ENCODE measurements around the gene TMEM52B. TPM values are rescaled to one million over a fixed set of nuclear protein-coding genes. Genes with fewer than 3 reads are reported as not detected.
"Not testable (repeated sequence)": the region's sequence is repeated elsewhere in the genome, so short reads cannot be mapped to it uniquely, and the experiment has no call there.

Gene TMEM52B
- total RNA-seq, 2 donors from 2014 or later = 0.26 TPM; not detected in 1

DNA sequence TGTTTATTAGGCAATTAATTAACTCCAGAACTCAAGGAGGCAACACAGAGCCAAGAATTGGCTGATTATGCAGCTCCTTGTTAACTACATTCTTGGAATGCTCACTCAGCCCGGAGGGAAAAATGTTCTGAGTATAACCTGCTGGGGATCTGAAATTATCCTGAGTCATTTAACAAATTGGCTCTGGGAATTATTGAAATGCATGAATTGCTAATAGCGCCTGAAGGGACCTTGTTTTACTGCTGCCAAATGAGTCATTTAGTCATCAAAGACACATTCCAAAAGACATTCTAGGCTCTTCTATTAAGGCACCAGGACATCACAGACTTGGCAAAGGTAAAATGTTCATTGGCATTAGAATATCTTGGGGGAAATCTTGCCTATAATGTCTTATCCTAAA is 13.0 kb downstream of the TMEM52B start:
- WGBS, 2 donors = 12% methylated on average over 2 of the region's 2 CpGs
- Histone ChIP-seq H3K9me3 (no peaks in the 10 kb centered on the region), H3K4me3 (no peak overlapping the region), H3K27ac (no peak overlapping the region), H3K4me1 (no peaks in the 10 kb centered on the region), H3K27me3 (no peaks in the 10 kb centered on the region), H3K36me3 (replicated peaks in 1 of 2; ENCODE audit: insufficient read depth in 1 of 2, low read depth in 2 of 2) (no peaks in the 10 kb centered on the region)
- DNase-seq (no peak), ATAC-seq (peak; percentile 30)
- intact Hi-C loops (cut with DNase I) = no loop called here
- no peak for TF ChIP-seq POLR2A (IDR thresholded peaks at IDR 0.05)
- TF ChIP-seq, protein P1, sequence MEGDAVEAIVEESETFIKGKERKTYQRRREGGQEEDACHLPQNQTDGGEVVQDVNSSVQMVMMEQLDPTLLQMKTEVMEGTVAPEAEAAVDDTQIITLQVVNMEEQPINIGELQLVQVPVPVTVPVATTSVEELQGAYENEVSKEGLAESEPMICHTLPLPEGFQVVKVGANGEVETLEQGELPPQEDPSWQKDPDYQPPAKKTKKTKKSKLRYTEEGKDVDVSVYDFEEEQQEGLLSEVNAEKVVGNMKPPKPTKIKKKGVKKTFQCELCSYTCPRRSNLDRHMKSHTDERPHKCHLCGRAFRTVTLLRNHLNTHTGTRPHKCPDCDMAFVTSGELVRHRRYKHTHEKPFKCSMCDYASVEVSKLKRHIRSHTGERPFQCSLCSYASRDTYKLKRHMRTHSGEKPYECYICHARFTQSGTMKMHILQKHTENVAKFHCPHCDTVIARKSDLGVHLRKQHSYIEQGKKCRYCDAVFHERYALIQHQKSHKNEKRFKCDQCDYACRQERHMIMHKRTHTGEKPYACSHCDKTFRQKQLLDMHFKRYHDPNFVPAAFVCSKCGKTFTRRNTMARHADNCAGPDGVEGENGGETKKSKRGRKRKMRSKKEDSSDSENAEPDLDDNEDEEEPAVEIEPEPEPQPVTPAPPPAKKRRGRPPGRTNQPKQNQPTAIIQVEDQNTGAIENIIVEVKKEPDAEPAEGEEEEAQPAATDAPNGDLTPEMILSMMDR (IDR thresholded peaks at IDR 0.05) = no peak

DNA sequence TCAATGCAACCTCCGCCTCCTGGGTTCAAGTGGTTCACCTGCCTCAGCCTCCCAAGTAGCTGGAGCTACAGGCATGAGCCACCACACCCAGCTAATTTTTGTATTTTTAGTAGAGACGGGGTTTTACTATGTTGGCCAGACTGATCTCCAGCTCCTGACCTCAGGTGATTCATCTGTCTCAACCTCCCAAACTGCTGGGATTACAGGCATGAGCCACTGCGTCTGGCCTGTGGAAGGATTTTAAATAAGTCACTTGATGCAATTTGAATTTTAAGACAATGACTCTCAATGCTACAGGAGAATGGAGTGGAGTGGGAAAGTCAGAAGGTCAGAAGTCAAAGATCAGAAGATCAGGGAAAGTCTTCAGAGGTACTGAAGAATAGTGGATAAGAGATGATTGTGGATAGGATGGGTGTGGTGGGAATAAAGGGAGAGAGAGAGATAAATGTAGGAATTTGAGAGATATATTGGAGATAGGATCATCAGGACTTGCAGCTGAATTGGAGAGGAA is 15.4 kb downstream of the TMEM52B start:
- DNase-seq (no peak), ATAC-seq (no peak)
- WGBS, 2 donors = 75 to 76% methylated on average over 3 of the region's 3 CpGs
- no peak overlapping the region for H3K4me3 ChIP-seq
- H3K36me3 ChIP-seq (replicated peaks in 1 of 2; ENCODE audit: insufficient read depth in 1 of 2, low read depth in 2 of 2) = no peaks in the 10 kb centered on the region
- no peaks in the 10 kb centered on the region for H3K27me3 ChIP-seq
- no peaks in the 10 kb centered on the region for H3K4me1 ChIP-seq
- H3K9me3 ChIP-seq = no peaks in the 10 kb centered on the region
- no peak overlapping the region for H3K27ac ChIP-seq
- intact Hi-C loops (cut with DNase I) = no loop called here
- TF ChIP-seq, protein P1 (IDR thresholded peaks at IDR 0.05) = no peak
- TF ChIP-seq POLR2A (IDR thresholded peaks at IDR 0.05) = no peak

DNA sequence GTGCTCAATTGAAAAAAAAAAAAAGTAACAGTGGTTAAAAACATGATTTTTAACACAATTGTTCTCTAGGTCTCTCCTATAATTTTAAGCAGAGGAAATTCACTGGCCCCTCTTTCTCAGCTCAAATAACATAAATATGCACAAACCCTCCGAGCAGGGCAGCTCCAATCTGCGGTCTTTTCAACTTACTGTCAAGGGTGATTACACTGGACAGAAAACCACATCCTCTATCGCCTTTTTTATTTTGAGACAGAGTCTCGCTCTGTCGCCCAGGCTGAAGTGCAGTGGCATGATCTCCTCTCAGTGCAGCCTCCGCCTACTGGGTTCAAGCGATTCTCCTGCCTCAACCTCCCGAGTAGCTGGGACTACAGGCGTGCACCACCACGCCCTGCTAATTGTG is 17.4 kb downstream of the TMEM52B start:
- H3K4me3 ChIP-seq = no peak overlapping the region
- TF ChIP-seq, protein P1 (IDR thresholded peaks at IDR 0.05) = no peak
- no peak for TF ChIP-seq POLR2A (IDR thresholded peaks at IDR 0.05)
- H3K4me1 ChIP-seq = no peaks in the 10 kb centered on the region
- no peaks in the 10 kb centered on the region for H3K9me3 ChIP-seq
- intact Hi-C loops (cut with DNase I) = no loop called here
- no peak for ATAC-seq
- 67 to 82% methylated on average over 7 to 10 of the region's 10 CpGs for WGBS, 2 donors
- no peak overlapping the region for H3K27ac ChIP-seq
- no peaks in the 10 kb centered on the region for H3K27me3 ChIP-seq
- DNase-seq = no peak
- H3K36me3 ChIP-seq (replicated peaks in 1 of 2; ENCODE audit: insufficient read depth in 1 of 2, low read depth in 2 of 2) = no peaks in the 10 kb centered on the region

DNA sequence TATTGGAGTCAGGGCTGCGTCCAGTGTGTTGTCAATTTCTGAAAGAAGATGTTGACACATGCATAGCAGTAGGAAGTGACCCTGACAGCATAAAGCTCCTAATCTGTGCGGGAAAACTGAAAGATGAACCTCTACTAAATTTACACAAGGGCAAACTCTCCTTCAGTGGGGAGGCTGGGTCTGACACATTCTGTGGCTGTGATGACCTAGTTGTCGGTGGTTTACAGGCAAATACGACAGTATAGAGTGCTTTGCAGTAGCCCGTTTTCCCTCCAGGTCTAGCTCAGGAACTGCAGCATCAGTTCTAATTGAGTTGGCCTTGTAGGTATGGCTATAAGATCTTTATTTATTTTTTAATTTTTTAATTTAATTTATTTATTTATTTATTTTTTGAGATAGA is 19.0 kb downstream of the TMEM52B start:
- no peaks in the 10 kb centered on the region for H3K36me3 ChIP-seq (replicated peaks in 1 of 2; ENCODE audit: insufficient read depth in 1 of 2, low read depth in 2 of 2)
- no peaks in the 10 kb centered on the region for H3K4me1 ChIP-seq
- intact Hi-C loops (cut with DNase I) = no loop called here
- no peaks in the 10 kb centered on the region for H3K9me3 ChIP-seq
- no peak for DNase-seq
- WGBS, 2 donors = 77 to 82% methylated on average over 5 of the region's 5 CpGs
- no peaks in the 10 kb centered on the region for H3K27me3 ChIP-seq
- ATAC-seq = no peak
- no peak overlapping the region for H3K27ac ChIP-seq
- TF ChIP-seq POLR2A (IDR thresholded peaks at IDR 0.05) = no peak
- TF ChIP-seq, protein P1 (IDR thresholded peaks at IDR 0.05) = no peak
- H3K4me3 ChIP-seq = no peak overlapping the region

DNA sequence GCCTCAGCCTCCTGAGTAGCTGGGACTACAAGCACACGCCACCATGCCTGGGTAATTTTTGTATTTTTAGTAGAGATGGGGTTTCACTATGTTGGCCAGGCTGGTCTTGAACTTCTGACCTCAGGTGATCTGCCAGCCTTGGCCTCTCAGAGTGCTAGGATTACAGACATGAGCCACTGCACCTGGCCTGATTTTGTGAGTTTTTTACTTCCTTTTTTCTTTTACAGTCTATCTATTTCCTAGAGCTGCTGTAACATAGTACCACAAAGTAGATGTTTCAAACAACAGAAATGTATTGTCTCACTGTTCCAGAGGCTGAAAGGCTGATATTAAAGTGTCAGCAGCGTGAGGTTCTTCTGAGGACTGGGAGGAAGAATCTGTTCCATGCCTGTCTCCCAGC is 25.7 kb downstream of the TMEM52B start:
- 70 to 73% methylated on average over 2 of the region's 2 CpGs for WGBS, 2 donors
- H3K9me3 ChIP-seq; H3K36me3 ChIP-seq (replicated peaks in 1 of 2; ENCODE audit: insufficient read depth in 1 of 2, low read depth in 2 of 2); ATAC-seq; intact Hi-C loops (cut with DNase I); DNase-seq; H3K4me3 ChIP-seq; H3K4me1 ChIP-seq; H3K27ac ChIP-seq; H3K27me3 ChIP-seq: not testable (repeated sequence)
